GM12878 (cell line): ENCODE data around the gene HOATZ. TPM values are rescaled to one million over a fixed set of nuclear protein-coding genes. Genes with fewer than 3 reads are reported as not detected.

ENCODE experiments used
- ATAC-seq: fragments of 200-7000 bp; cut with Tn5 transposase; 3 replicates; pipeline ENCODE4 v1.9.1; 2020; ENCODE audit warnings: mild to moderate bottlenecking, moderate library complexity
- BruUV-seq: library from RNA; stranded (reverse); fragments of 400-500 nt; replicated peaks from 2 replicates; lab custom pipeline; 2021; lab: Mats Ljungman, UMichigan
- CTCF ChIA-PET: fragments of 300-600 bp; sonication (Branson Sonifier 250); formaldehyde crosslinking; extraction: SDS; loops from one replicate; lab custom pipeline; 2021; ENCODE audit warnings: inconsistent platforms; lab: Yijun Ruan, JAX
- POLR2A ChIA-PET: fragments of 350-600 bp; formaldehyde crosslinking; extraction: SDS; loops from one replicate; lab custom pipeline; 2021; ENCODE audit warnings: inconsistent platforms; lab: Charles Lee
- RAD21 ChIA-PET: fragments of 300-600 bp; sonication (Branson Sonifier 250); formaldehyde crosslinking; loops from one replicate; lab custom pipeline; 2023; ENCODE audit warnings: antibody characterized with exemption; ENCODE audit not compliant: unreplicated experiment; lab: Charles Lee
- SMC1A ChIA-PET: fragments of 300-600 bp; sonication (Branson Sonifier 250); formaldehyde crosslinking; loops from one replicate; lab custom pipeline; 2023; ENCODE audit not compliant: unreplicated experiment, uncharacterized antibody; lab: Charles Lee
- DNase-seq: peaks from one replicate; pipeline ENCODE4 v3.0.0-alpha.2; 2011; ENCODE audit warnings: low read depth, low spot score
- FAIRE-seq: peaks from 3 replicates; lab custom pipeline; 2011; peaks lifted over from hg19 to GRCh38; lab: Jason Lieb, UNC
- H2AFZ ChIP-seq: 2 replicates; pipeline ENCODE4 v1.6.0; 2011; ENCODE audit warnings: low read depth, low read length, control low read depth; ENCODE audit not compliant: control insufficient read depth
- H3K27ac ChIP-seq: 2 replicates; pipeline ENCODE4 v1.5.1; 2011; ENCODE audit warnings: control low read depth; ENCODE audit not compliant: control insufficient read depth, insufficient read depth
- H3K27me3 ChIP-seq, 2 experiments: replicated peaks in 1 of 2; 2 replicates each; pipeline versions ENCODE4 v1.6.0 to v1.6.1; 2011; ENCODE audit warnings: low read length in 1 of 2; ENCODE audit not compliant: control insufficient read depth in 2 of 2, insufficient read depth in 2 of 2
- H3K36me3 ChIP-seq, 2 experiments: 2 replicates each; pipeline ENCODE4 v1.5.1; 2011; ENCODE audit warnings: low read length in 1 of 2; ENCODE audit not compliant: control insufficient read depth in 2 of 2, insufficient read depth in 2 of 2
- H3K4me1 ChIP-seq: 2 replicates; pipeline ENCODE4 v1.6.1; 2011; ENCODE audit warnings: mild to moderate bottlenecking, low read length, moderate library complexity, mixed read lengths; ENCODE audit not compliant: control insufficient read depth, insufficient read depth
- H3K4me2 ChIP-seq: 2 replicates; pipeline ENCODE4 v1.6.0; 2011; ENCODE audit warnings: control low read depth; ENCODE audit not compliant: control insufficient read depth, insufficient read depth
- H3K4me3 ChIP-seq: fragments of 200-600 bp; sonication (generic); 2 replicates; pipeline ENCODE4 v1.5.1; 2016
- H3K79me2 ChIP-seq: 2 replicates; pipeline ENCODE4 v1.6.0; 2011; ENCODE audit warnings: low read length; ENCODE audit not compliant: control insufficient read depth, insufficient read depth
- H3K9ac ChIP-seq: 2 replicates; pipeline ENCODE4 v1.8.0; 2011; ENCODE audit warnings: low read length, control low read depth, mixed read lengths; ENCODE audit not compliant: control insufficient read depth, insufficient read depth
- H3K9me3 ChIP-seq: replicated peaks from 3 replicates; pipeline ENCODE4 v1.5.1; 2011; ENCODE audit warnings: mild to moderate bottlenecking, low read length; ENCODE audit not compliant: control insufficient read depth, insufficient read depth
- H4K20me1 ChIP-seq: 2 replicates; pipeline ENCODE4 v1.6.0; 2011; ENCODE audit not compliant: control insufficient read depth, insufficient read depth
- ASH2L ChIP-seq: fragments of 300-600, 200-600 bp; sonication (generic); IDR thresholded peaks from 2 replicates; pipeline ENCODE4 v1.6.1; 2017; ENCODE audit warnings: low read depth, mild to moderate bottlenecking, borderline replicate concordance
- CBX3 ChIP-seq: fragments of 200-600 bp; sonication (generic); IDR thresholded peaks from 2 replicates; pipeline ENCODE4 v1.6.1; 2016; ENCODE audit warnings: low read depth, borderline replicate concordance
- CBX5 ChIP-seq: sonication (generic); IDR thresholded peaks from 2 replicates; pipeline ENCODE4 v1.6.1; 2016; ENCODE audit warnings: low read depth, moderate library complexity, mild to moderate bottlenecking, inconsistent platforms
- CEBPZ ChIP-seq: fragments of 150-350 bp; IDR thresholded peaks from 2 replicates; pipeline ENCODE4 v1.6.1; 2016; ENCODE audit warnings: low read depth, low read length
- MEF2A ChIP-seq: IDR thresholded peaks from 2 replicates; pipeline ENCODE4 v1.6.1; 2011; ENCODE audit warnings: low read depth, mild to moderate bottlenecking, low read length, moderate library complexity; ENCODE audit not compliant: insufficient read depth
- ZNF592 ChIP-seq: fragments of 450-650 bp; IDR thresholded peaks from 2 replicates; pipeline ENCODE4 v1.6.1; 2017; ENCODE audit warnings: mild to moderate bottlenecking, moderate library complexity
- WGBS: methylation state at CpG from one replicate; pipeline ENCODE4 v1.1.6; 2016; ENCODE audit warnings: low lambda C conversion rate; ENCODE audit not compliant: insufficient replicate concordance, insufficient coverage; ENCODE audit errors: missing lambda C conversion rate; 5-methylcytosine and 5-hydroxymethylcytosine counted together
- in situ Hi-C: fragments of 300-500 bp; cut with MboI; formaldehyde crosslinking; loops from 9 replicates; pipeline ENCODE4 v1.14.3; 2018; ENCODE audit warnings: mixed read lengths
- intact Hi-C: fragments of 100-400 bp; cut with micrococcal nuclease; formaldehyde crosslinking; loops from one replicate; pipeline ENCODE4 v1.14.2; 2022; ENCODE audit not compliant: unreplicated experiment
- polyA plus RNA-seq, 11 experiments: library from polyadenylated mRNA; depleted of rRNA in 4 of 11; unstranded in 6 of 11; stranded (reverse) in 5 of 11; fragments of >200 nt; fragmentation: Nextera tagmentation in 4 of 11; fragmentation: Illumina TruSeq in 1 of 11; extraction: Ambion mirVana in 4 of 11; extraction: Trizol in 1 of 11; gene quantifications; 1 replicate in 1 of 11; 2 replicates in 10 of 11; pipeline versions ENCODE4 v1.2.1 to v1.2.3, GENCODE V29; 2011 to 2016; ENCODE audit warnings: inconsistent platforms in 2 of 11, missing spikeins in 2 of 11, low read depth in 1 of 11
- total RNA-seq, 4 experiments: library from RNA; depleted of rRNA in 3 of 4; stranded (reverse); fragments of >200 nt in 3 of 4; fragmentation: Illumina TruSeq in 1 of 4; extraction: Trizol in 1 of 4; gene quantifications; 2 replicates each; pipeline versions ENCODE4 v1.2.1 to v1.2.3, GENCODE V29; 2013 to 2021
- TF ChIP-seq, protein P1 (sequence below): IDR thresholded peaks from 2 replicates; pipeline ENCODE4 v1.6.1; 2011; ENCODE audit warnings: low read depth, mild to moderate bottlenecking, low read length, moderate library complexity, borderline replicate concordance; ENCODE audit errors: extremely low read depth
- TF ChIP-seq, protein P2 (sequence below): fragments of 450-650 bp; IDR thresholded peaks from 2 replicates; pipeline ENCODE4 v1.6.1; 2016; ENCODE audit warnings: mild to moderate bottlenecking
- TF ChIP-seq, protein P3 (sequence below): fragments of 450-650 bp; IDR thresholded peaks from 2 replicates; pipeline ENCODE4 v1.6.1; 2017; ENCODE audit warnings: mild to moderate bottlenecking, moderate library complexity

Gene HOATZ
- total and polyA plus RNA-seq, 10 of the 15 experiments (the other 5 are each of a cell fraction or from before 2014, with no cell fraction given), result 0.28 TPM; not detected in 9

- CTCF ChIA-PET, result no interaction called here
- H3K4me1 ChIP-seq, result no peaks in the 10 kb centered on the region
- POLR2A ChIA-PET, result no interaction called here
- DNase-seq (no peak), FAIRE-seq (no peak), ATAC-seq (no peak)
- H3K36me3 ChIP-seq, result no peaks in the 10 kb centered on the region
- RAD21 ChIA-PET, result no interaction called here
- intact Hi-C loops, result no loop called here
- H3K27me3 ChIP-seq, result peaks cover 0 to 2% of the 10 kb centered on the region in 2 experiments; a peak in 3 of 4 replicates
- H3K27ac ChIP-seq, result no peak overlapping the region
- WGBS, result 0% methylated on average over 1 of the region's 1 CpG
- no peaks in the 10 kb centered on the region for H3K9me3 ChIP-seq
- no peak overlapping the region for H3K4me2 ChIP-seq
- no peaks in the 10 kb centered on the region for H4K20me1 ChIP-seq
- H2AFZ ChIP-seq, result no peak overlapping the region
- no TSS peak for BruUV-seq
- SMC1A ChIA-PET, result no interaction called here
- in situ Hi-C loops, result no loop called here
- no peak overlapping the region for H3K4me3 ChIP-seq
- no peak overlapping the region for H3K9ac ChIP-seq
- H3K79me2 ChIP-seq, result no peaks in the 10 kb centered on the region
- TF ChIP-seq CBX3 (no peak), MEF2A (no peak), ASH2L (no peak), CEBPZ (no peak), ZNF592 (no peak), CBX5 (no peak)
- TF ChIP-seq, protein P1, sequence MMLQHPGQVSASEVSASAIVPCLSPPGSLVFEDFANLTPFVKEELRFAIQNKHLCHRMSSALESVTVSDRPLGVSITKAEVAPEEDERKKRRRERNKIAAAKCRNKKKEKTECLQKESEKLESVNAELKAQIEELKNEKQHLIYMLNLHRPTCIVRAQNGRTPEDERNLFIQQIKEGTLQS, result no peak
- TF ChIP-seq, protein P2, sequence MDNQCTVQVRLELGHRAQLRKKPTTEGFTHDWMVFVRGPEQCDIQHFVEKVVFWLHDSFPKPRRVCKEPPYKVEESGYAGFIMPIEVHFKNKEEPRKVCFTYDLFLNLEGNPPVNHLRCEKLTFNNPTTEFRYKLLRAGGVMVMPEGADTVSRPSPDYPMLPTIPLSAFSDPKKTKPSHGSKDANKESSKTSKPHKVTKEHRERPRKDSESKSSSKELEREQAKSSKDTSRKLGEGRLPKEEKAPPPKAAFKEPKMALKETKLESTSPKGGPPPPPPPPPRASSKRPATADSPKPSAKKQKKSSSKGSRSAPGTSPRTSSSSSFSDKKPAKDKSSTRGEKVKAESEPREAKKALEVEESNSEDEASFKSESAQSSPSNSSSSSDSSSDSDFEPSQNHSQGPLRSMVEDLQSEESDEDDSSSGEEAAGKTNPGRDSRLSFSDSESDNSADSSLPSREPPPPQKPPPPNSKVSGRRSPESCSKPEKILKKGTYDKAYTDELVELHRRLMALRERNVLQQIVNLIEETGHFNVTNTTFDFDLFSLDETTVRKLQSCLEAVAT, result no peak
- TF ChIP-seq, protein P3, sequence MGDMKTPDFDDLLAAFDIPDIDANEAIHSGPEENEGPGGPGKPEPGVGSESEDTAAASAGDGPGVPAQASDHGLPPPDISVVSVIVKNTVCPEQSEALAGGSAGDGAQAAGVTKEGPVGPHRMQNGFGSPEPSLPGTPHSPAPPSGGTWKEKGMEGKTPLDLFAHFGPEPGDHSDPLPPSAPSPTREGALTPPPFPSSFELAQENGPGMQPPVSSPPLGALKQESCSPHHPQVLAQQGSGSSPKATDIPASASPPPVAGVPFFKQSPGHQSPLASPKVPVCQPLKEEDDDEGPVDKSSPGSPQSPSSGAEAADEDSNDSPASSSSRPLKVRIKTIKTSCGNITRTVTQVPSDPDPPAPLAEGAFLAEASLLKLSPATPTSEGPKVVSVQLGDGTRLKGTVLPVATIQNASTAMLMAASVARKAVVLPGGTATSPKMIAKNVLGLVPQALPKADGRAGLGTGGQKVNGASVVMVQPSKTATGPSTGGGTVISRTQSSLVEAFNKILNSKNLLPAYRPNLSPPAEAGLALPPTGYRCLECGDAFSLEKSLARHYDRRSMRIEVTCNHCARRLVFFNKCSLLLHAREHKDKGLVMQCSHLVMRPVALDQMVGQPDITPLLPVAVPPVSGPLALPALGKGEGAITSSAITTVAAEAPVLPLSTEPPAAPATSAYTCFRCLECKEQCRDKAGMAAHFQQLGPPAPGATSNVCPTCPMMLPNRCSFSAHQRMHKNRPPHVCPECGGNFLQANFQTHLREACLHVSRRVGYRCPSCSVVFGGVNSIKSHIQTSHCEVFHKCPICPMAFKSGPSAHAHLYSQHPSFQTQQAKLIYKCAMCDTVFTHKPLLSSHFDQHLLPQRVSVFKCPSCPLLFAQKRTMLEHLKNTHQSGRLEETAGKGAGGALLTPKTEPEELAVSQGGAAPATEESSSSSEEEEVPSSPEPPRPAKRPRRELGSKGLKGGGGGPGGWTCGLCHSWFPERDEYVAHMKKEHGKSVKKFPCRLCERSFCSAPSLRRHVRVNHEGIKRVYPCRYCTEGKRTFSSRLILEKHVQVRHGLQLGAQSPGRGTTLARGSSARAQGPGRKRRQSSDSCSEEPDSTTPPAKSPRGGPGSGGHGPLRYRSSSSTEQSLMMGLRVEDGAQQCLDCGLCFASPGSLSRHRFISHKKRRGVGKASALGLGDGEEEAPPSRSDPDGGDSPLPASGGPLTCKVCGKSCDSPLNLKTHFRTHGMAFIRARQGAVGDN, result no peak
Measured at GRCh38 chr11:111494040-111494439, 20.5 kb upstream of the HOATZ start.
